Chondrocyte (in vitro differentiated cells): ENCODE results near the gene SERBP1. TPM values are rescaled to one million over a fixed set of nuclear protein-coding genes. Genes with fewer than 3 reads are reported as not detected.
"Not testable (repeated sequence)": the region's sequence is repeated elsewhere in the genome, so short reads cannot be mapped to it uniquely, and the experiment has no call there.

Experiments
- DNase-seq: peaks from one replicate; pipeline ENCODE4 v3.0.0; 2021; ENCODE audit warnings: mixed read lengths, low spot score
- H3K27ac Mint-ChIP-seq: one replicate; pipeline ENCODE4 v1.8.0; 2021; ENCODE audit warnings: mild to moderate bottlenecking, moderate library complexity, mixed read lengths; ENCODE audit not compliant: unreplicated experiment
- H3K27me3 Mint-ChIP-seq: 2 replicates; pipeline ENCODE4 v1.8.0; 2021; ENCODE audit warnings: low read depth, mixed read lengths
- H3K36me3 Mint-ChIP-seq: 2 replicates; pipeline ENCODE4 v1.8.0; 2021; ENCODE audit warnings: low read depth, mixed read lengths
- H3K4me1 Mint-ChIP-seq: 2 replicates; pipeline ENCODE4 v1.8.0; 2021; ENCODE audit warnings: low read depth, mild to moderate bottlenecking, mixed read lengths
- H3K4me3 Mint-ChIP-seq: one replicate; pipeline ENCODE4 v1.8.0; 2021; ENCODE audit warnings: mild to moderate bottlenecking, moderate library complexity, mixed read lengths; ENCODE audit not compliant: unreplicated experiment
- H3K9me3 Mint-ChIP-seq: 2 replicates; pipeline ENCODE4 v1.8.0; 2021; ENCODE audit warnings: low read depth, mixed read lengths
- total RNA-seq: library from RNA; stranded (reverse); gene quantifications from 3 replicates; pipeline ENCODE4 v1.2.1, GENCODE V29; 2021
- TF ChIP-seq, protein P1 (sequence below): fragments of 200-600 bp; sonication (generic); IDR thresholded peaks from 2 replicates; pipeline ENCODE4 v1.5.0; 2021; ENCODE audit warnings: antibody characterized with exemption, mild to moderate bottlenecking, moderate library complexity

The SERBP1 gene
- total RNA-seq, 1 donor from 2014 or later: 145 TPM

DNA sequence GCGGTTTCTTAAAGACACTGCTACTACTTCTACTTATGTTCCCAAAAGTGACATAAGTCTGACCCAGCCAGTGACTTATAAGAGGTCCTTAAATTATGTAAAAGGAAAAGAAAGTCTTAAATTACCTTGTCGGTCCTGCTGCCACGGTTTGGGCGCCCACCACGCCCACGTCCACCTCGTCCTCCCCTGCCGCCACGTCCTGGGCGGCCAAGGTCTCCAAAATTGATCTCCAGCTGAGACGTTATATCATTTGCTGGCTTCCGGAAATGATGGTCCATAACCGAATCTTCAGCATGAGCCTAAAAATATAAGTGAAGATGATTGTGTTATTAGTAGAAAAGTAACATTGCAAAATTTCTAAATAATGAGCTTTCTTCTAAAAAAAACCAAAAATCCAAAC lies 15.2 kb downstream of the SERBP1 start:
- Mint-ChIP-seq H3K27ac (no peak overlapping the region), H3K36me3 (peaks cover 32% of the 10 kb centered on the region), H3K4me1 (no peaks in the 10 kb centered on the region), H3K4me3 (no peak overlapping the region), H3K9me3 (no peaks in the 10 kb centered on the region), H3K27me3 (no peaks in the 10 kb centered on the region)
- no peak for DNase-seq
- TF ChIP-seq, protein P1, sequence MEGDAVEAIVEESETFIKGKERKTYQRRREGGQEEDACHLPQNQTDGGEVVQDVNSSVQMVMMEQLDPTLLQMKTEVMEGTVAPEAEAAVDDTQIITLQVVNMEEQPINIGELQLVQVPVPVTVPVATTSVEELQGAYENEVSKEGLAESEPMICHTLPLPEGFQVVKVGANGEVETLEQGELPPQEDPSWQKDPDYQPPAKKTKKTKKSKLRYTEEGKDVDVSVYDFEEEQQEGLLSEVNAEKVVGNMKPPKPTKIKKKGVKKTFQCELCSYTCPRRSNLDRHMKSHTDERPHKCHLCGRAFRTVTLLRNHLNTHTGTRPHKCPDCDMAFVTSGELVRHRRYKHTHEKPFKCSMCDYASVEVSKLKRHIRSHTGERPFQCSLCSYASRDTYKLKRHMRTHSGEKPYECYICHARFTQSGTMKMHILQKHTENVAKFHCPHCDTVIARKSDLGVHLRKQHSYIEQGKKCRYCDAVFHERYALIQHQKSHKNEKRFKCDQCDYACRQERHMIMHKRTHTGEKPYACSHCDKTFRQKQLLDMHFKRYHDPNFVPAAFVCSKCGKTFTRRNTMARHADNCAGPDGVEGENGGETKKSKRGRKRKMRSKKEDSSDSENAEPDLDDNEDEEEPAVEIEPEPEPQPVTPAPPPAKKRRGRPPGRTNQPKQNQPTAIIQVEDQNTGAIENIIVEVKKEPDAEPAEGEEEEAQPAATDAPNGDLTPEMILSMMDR: no peak

DNA sequence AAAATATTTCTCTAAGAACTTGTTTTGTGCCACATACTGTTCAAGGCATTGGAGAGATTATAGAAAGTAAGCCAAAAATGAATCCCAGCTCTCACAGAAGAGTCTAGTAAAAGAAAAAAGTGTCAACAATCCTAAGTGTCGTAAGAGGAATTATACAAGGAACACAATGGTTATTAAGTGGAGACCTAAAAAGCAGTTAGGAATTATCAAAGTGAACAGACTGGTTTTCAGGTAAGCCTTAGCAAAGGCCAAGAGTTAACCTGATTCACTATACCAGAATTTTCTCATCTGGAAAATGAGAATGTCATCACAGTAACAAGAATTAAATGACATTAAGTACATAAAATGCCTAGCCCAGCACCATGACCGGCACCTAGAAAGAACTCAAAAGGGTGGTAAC lies 15.6 kb downstream of the SERBP1 start:
- H3K4me3 Mint-ChIP-seq: no peak overlapping the region
- no peaks in the 10 kb centered on the region for H3K4me1 Mint-ChIP-seq
- no peaks in the 10 kb centered on the region for H3K9me3 Mint-ChIP-seq
- H3K27ac Mint-ChIP-seq: no peak overlapping the region
- H3K36me3 Mint-ChIP-seq: peaks cover 29% of the 10 kb centered on the region
- H3K27me3 Mint-ChIP-seq: no peaks in the 10 kb centered on the region
- TF ChIP-seq, protein P1: no peak
- DNase-seq: no peak

DNA sequence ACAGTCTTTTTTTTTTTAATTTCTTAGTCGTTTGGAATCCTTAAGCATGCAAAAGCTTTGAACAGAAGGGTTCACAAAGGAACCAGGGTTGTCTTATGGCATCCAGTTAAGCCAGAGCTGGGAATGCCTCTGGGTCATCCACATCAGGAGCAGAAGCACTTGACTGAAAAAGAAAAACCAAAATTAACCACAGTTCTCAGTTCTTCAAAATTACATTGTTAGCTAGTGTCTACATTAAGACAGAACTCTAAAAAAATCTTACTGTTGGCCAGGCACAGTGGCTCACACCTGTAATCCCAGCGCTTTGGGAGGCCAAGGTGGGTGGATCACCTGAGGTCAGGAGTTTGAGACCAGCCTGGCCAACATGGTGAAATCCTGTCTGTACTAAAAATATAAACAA lies 17.1 kb downstream of the SERBP1 start:
- peaks cover 27% of the 10 kb centered on the region for H3K36me3 Mint-ChIP-seq
- H3K27ac Mint-ChIP-seq, H3K4me1 Mint-ChIP-seq, H3K4me3 Mint-ChIP-seq, H3K27me3 Mint-ChIP-seq, H3K9me3 Mint-ChIP-seq, DNase-seq: not testable (repeated sequence)

DNA sequence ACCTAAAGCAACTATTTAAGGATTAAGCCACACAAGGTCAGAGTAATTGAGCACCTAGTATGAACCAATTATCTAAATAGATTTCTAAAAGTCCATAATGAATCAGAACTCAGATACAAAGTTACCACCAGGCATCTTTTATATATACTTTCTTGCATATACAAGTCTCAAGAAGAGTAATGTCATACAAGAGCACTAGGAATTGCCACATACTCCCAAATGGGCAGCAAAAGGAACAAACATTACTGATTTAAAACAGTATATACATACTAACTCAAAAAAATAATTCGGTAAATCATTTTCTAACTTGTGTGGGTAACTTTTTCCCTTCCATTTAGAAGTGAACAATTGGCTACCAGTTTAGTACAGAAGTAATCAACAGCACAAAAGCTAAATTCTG lies 22.1 kb downstream of the SERBP1 start:
- Mint-ChIP-seq H3K27ac (no peak overlapping the region), H3K9me3 (no peaks in the 10 kb centered on the region), H3K4me3 (no peak overlapping the region), H3K27me3 (no peaks in the 10 kb centered on the region), H3K4me1 (peaks cover 6% of the 10 kb centered on the region), H3K36me3 (peaks cover 14% of the 10 kb centered on the region)
- DNase-seq: no peak
- TF ChIP-seq, protein P1: no peak

DNA sequence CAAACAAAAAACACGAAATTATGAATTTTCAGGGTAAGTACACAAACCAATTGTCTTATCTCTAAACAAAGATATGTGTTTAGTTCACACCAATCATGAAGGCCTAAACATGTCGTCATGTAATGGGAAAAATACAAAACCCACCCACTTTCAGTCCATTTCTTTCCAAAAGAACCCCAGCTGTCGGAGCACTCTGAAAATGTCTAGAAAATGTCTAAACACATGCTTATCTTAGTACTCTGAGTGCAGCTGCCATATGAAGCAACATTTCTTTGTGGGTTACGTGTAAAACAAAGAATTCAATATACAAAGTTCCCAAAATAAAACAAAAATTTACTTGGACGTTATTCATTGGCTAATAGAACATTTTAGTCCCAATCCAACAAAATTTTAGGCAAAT lies 22.7 kb downstream of the SERBP1 start:
- H3K27me3 Mint-ChIP-seq: no peaks in the 10 kb centered on the region
- H3K4me1 Mint-ChIP-seq: peaks cover 6% of the 10 kb centered on the region
- DNase-seq: no peak
- no peak overlapping the region for H3K27ac Mint-ChIP-seq
- H3K36me3 Mint-ChIP-seq: peaks cover 11% of the 10 kb centered on the region
- no peak overlapping the region for H3K4me3 Mint-ChIP-seq
- H3K9me3 Mint-ChIP-seq: no peaks in the 10 kb centered on the region
- TF ChIP-seq, protein P1: no peak

DNA sequence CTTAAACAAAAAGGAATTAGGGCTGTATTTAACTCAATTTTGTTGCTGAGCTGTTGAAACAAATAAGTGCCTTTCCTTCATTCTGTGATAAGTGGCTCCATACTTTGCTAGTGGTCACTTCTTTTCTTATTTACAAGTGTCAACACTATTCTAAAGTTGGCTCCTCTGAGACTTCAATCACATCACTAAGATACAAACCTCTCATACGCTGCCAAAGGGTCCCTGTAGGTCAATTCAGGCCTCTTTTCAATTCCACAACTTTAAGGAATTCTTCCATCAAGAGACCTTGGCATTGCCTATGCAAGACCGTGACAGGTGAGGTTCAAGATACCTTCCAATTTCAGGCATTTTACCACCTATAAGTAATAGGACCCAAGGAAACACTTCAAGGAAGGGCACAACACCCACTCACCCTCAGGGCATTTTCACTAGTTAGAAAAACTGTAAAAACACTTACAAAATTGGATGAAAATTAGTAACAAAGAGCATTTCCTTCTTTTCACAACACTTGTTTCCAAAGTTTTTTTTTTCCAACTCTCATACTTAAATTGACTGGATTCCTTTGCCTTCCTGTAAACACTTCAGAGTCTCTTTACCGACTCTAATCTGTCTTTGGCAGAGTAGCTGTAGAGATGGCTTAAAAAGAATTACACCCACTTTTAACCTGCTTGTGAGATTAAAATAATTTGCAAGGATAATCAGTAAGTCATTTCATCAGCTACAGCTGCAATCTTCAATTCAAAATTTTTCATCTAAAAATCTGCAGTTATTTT lies 24.5 kb downstream of the SERBP1 start:
- H3K27me3 Mint-ChIP-seq: no peaks in the 10 kb centered on the region
- peaks cover 4% of the 10 kb centered on the region for H3K36me3 Mint-ChIP-seq
- DNase-seq: no peak
- no peaks in the 10 kb centered on the region for H3K9me3 Mint-ChIP-seq
- H3K27ac Mint-ChIP-seq: no peak overlapping the region
- TF ChIP-seq, protein P1: no peak
- no peak overlapping the region for H3K4me3 Mint-ChIP-seq
- H3K4me1 Mint-ChIP-seq: peaks cover 10% of the 10 kb centered on the region
